ENCODE results near the gene ERO1A.

The ERO1A gene

GRCh38 chr14:52599974-52600373, 95.4 kb downstream of the ERO1A start:
- no peak for DNase-seq

GRCh38 chr14:52598568-52598967, 96.8 kb downstream of the ERO1A start:
- DNase-seq, result no peak

DNA sequence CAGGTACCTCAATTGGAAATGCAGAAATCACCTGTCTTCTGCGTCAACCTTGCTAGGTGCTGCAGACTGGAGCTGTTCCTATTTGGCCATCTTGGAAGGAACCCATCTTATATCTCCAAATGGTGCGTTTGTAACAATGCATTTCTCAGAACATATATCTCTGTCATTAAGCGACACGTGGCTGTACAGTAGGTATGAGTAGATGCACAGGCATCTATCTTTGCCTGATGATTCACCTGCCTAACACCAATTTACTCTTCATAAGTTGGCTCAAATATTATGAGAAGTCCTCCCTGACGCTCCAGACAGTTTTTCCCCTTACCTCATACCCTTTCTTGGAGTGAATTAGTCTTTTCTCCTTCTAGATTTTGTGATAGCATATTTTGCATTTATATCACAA, 98.5 kb downstream of the ERO1A start:
- DNase-seq, result no peak

GRCh38 chr14:52596320-52596719, 99.0 kb downstream of the ERO1A start:
- no peak for DNase-seq

- DNase-seq, result no peak
Measured at GRCh38 chr14:52590318-52590717, 105.0 kb downstream of the ERO1A start.

Data from stimulated activated naive CD4-positive, alpha-beta T cell treated with Interleukin-2 at 50 U/mL for 16 hours (primary cell).